GM12878 (cell line): ENCODE data around the gene NACA. TPM values are rescaled to one million over a fixed set of nuclear protein-coding genes. Genes with fewer than 3 reads are reported as not detected.

Experiments
- ATAC-seq: fragments of 200-7000 bp; cut with Tn5 transposase; 3 replicates; pipeline ENCODE4 v1.9.1; 2020; ENCODE audit warnings: mild to moderate bottlenecking, moderate library complexity
- BruUV-seq: library from RNA; stranded (reverse); fragments of 400-500 nt; replicated peaks from 2 replicates; lab custom pipeline; 2021; lab: Mats Ljungman, UMichigan
- CTCF ChIA-PET: fragments of 300-600 bp; sonication (Branson Sonifier 250); formaldehyde crosslinking; extraction: SDS; loops from one replicate; lab custom pipeline; 2021; ENCODE audit warnings: inconsistent platforms; lab: Yijun Ruan, JAX
- POLR2A ChIA-PET: fragments of 350-600 bp; formaldehyde crosslinking; extraction: SDS; loops from one replicate; lab custom pipeline; 2021; ENCODE audit warnings: inconsistent platforms; lab: Charles Lee
- RAD21 ChIA-PET: fragments of 300-600 bp; sonication (Branson Sonifier 250); formaldehyde crosslinking; loops from one replicate; lab custom pipeline; 2023; ENCODE audit warnings: antibody characterized with exemption; ENCODE audit not compliant: unreplicated experiment; lab: Charles Lee
- SMC1A ChIA-PET: fragments of 300-600 bp; sonication (Branson Sonifier 250); formaldehyde crosslinking; loops from one replicate; lab custom pipeline; 2023; ENCODE audit not compliant: unreplicated experiment, uncharacterized antibody; lab: Charles Lee
- DNase-seq: peaks from one replicate; pipeline ENCODE4 v3.0.0-alpha.2; 2011; ENCODE audit warnings: low read depth, low spot score
- FAIRE-seq: peaks from 3 replicates; lab custom pipeline; 2011; peaks lifted over from hg19 to GRCh38; lab: Jason Lieb, UNC
- H2AFZ ChIP-seq: 2 replicates; pipeline ENCODE4 v1.6.0; 2011; ENCODE audit warnings: low read depth, low read length, control low read depth; ENCODE audit not compliant: control insufficient read depth
- H3K27ac ChIP-seq: 2 replicates; pipeline ENCODE4 v1.5.1; 2011; ENCODE audit warnings: control low read depth; ENCODE audit not compliant: control insufficient read depth, insufficient read depth
- H3K27me3 ChIP-seq, 2 experiments: replicated peaks in 1 of 2; 2 replicates each; pipeline versions ENCODE4 v1.6.0 to v1.6.1; 2011; ENCODE audit warnings: low read length in 1 of 2; ENCODE audit not compliant: control insufficient read depth in 2 of 2, insufficient read depth in 2 of 2
- H3K36me3 ChIP-seq, 2 experiments: 2 replicates each; pipeline ENCODE4 v1.5.1; 2011; ENCODE audit warnings: low read length in 1 of 2; ENCODE audit not compliant: control insufficient read depth in 2 of 2, insufficient read depth in 2 of 2
- H3K4me1 ChIP-seq: 2 replicates; pipeline ENCODE4 v1.6.1; 2011; ENCODE audit warnings: mild to moderate bottlenecking, low read length, moderate library complexity, mixed read lengths; ENCODE audit not compliant: control insufficient read depth, insufficient read depth
- H3K4me2 ChIP-seq: 2 replicates; pipeline ENCODE4 v1.6.0; 2011; ENCODE audit warnings: control low read depth; ENCODE audit not compliant: control insufficient read depth, insufficient read depth
- H3K4me3 ChIP-seq: fragments of 200-600 bp; sonication (generic); 2 replicates; pipeline ENCODE4 v1.5.1; 2016
- H3K79me2 ChIP-seq: 2 replicates; pipeline ENCODE4 v1.6.0; 2011; ENCODE audit warnings: low read length; ENCODE audit not compliant: control insufficient read depth, insufficient read depth
- H3K9ac ChIP-seq: 2 replicates; pipeline ENCODE4 v1.8.0; 2011; ENCODE audit warnings: low read length, control low read depth, mixed read lengths; ENCODE audit not compliant: control insufficient read depth, insufficient read depth
- H3K9me3 ChIP-seq: replicated peaks from 3 replicates; pipeline ENCODE4 v1.5.1; 2011; ENCODE audit warnings: mild to moderate bottlenecking, low read length; ENCODE audit not compliant: control insufficient read depth, insufficient read depth
- H4K20me1 ChIP-seq: 2 replicates; pipeline ENCODE4 v1.6.0; 2011; ENCODE audit not compliant: control insufficient read depth, insufficient read depth
- CHD1 ChIP-seq: IDR thresholded peaks from 2 replicates; pipeline ENCODE4 v1.6.1; 2012; ENCODE audit warnings: low read depth, low read length, improper control_type of control experiment
- HDAC6 ChIP-seq: fragments of 200-600 bp; sonication (generic); IDR thresholded peaks from one replicate; pipeline ENCODE4 v1.8.0; 2017; ENCODE audit warnings: antibody characterized with exemption; ENCODE audit not compliant: unreplicated experiment
- NBN ChIP-seq: fragments of 450-650 bp; IDR thresholded peaks from 2 replicates; pipeline ENCODE4 v1.6.1; 2016
- SIN3A ChIP-seq: IDR thresholded peaks from 2 replicates; pipeline ENCODE4 v1.6.1; 2012; ENCODE audit warnings: low read depth, low read length, improper control_type of control experiment
- TCF12 ChIP-seq: IDR thresholded peaks from 2 replicates; pipeline ENCODE4 v1.6.1; 2011; ENCODE audit warnings: low read depth, mild to moderate bottlenecking, low read length
- USF2 ChIP-seq: IDR thresholded peaks from 2 replicates; pipeline ENCODE4 v1.6.1; 2011; ENCODE audit warnings: low read depth, low read length, improper control_type of control experiment, borderline replicate concordance
- YBX1 ChIP-seq: fragments of 450-650 bp; IDR thresholded peaks from 2 replicates; pipeline ENCODE4 v1.6.1; 2016; ENCODE audit warnings: antibody characterized with exemption
- ZZZ3 ChIP-seq: IDR thresholded peaks from 2 replicates; pipeline ENCODE4 v1.6.1; 2011; ENCODE audit warnings: low read depth; ENCODE audit not compliant: control insufficient read depth, insufficient read length
- WGBS: methylation state at CpG from one replicate; pipeline ENCODE4 v1.1.6; 2016; ENCODE audit warnings: low lambda C conversion rate; ENCODE audit not compliant: insufficient replicate concordance, insufficient coverage; ENCODE audit errors: missing lambda C conversion rate; 5-methylcytosine and 5-hydroxymethylcytosine counted together
- in situ Hi-C: fragments of 300-500 bp; cut with MboI; formaldehyde crosslinking; loops from 9 replicates; pipeline ENCODE4 v1.14.3; 2018; ENCODE audit warnings: mixed read lengths
- intact Hi-C: fragments of 100-400 bp; cut with micrococcal nuclease; formaldehyde crosslinking; loops from one replicate; pipeline ENCODE4 v1.14.2; 2022; ENCODE audit not compliant: unreplicated experiment
- polyA plus RNA-seq, 11 experiments: library from polyadenylated mRNA; depleted of rRNA in 4 of 11; unstranded in 6 of 11; stranded (reverse) in 5 of 11; fragments of >200 nt; fragmentation: Nextera tagmentation in 4 of 11; fragmentation: Illumina TruSeq in 1 of 11; extraction: Ambion mirVana in 4 of 11; extraction: Trizol in 1 of 11; gene quantifications; 1 replicate in 1 of 11; 2 replicates in 10 of 11; pipeline versions ENCODE4 v1.2.1 to v1.2.3, GENCODE V29; 2011 to 2016; ENCODE audit warnings: inconsistent platforms in 2 of 11, missing spikeins in 2 of 11, low read depth in 1 of 11
- total RNA-seq, 4 experiments: library from RNA; depleted of rRNA in 3 of 4; stranded (reverse); fragments of >200 nt in 3 of 4; fragmentation: Illumina TruSeq in 1 of 4; extraction: Trizol in 1 of 4; gene quantifications; 2 replicates each; pipeline versions ENCODE4 v1.2.1 to v1.2.3, GENCODE V29; 2013 to 2021

The NACA gene
- total and polyA plus RNA-seq, 10 of the 15 experiments (the other 5 are each of a cell fraction or from before 2014, with no cell fraction given) = 1,181 to 2,782 (median 1,905) TPM

GRCh38 chr12:56679883-56680575 lies 45.1 kb downstream of the NACA start:
- H3K4me3 ChIP-seq = no peak overlapping the region
- no peak for ATAC-seq
- RAD21 ChIA-PET = no interaction called here
- no TSS peak for BruUV-seq
- peaks cover 10% of the 10 kb centered on the region for H4K20me1 ChIP-seq
- intact Hi-C loops = no loop called here
- H3K4me1 ChIP-seq = peaks cover 42% of the 10 kb centered on the region
- TF ChIP-seq YBX1 (no peak), TCF12 (no peak), CHD1 (no peak), ZZZ3 (no peak), SIN3A (no peak), HDAC6 (no peak), USF2 (no peak), NBN (no peak)
- no peak for DNase-seq
- no peak overlapping the region; the same call in 1 of the 2 replicates for H3K4me2 ChIP-seq
- no peak for FAIRE-seq
- peaks cover 4 to 27% of the 10 kb centered on the region in 2 experiments for H3K36me3 ChIP-seq
- H2AFZ ChIP-seq = no peak overlapping the region
- CTCF ChIA-PET = interaction anchor here (0.7 to 2.8 kb wide), 2 partner anchors 44 to 425 kb away, joined by 4 to 12 read pairs; no protein-coding TSS in a partner anchor
- in situ Hi-C loops = no loop called here
- WGBS = 65% methylated on average over 13 of the region's 13 CpGs
- SMC1A ChIA-PET = interaction anchor here (0.5 to 1.2 kb wide), 2 partner anchors 33 to 43 kb away, joined by 3 read pairs; no protein-coding TSS in a partner anchor
- peaks cover 98% of the 10 kb centered on the region for H3K79me2 ChIP-seq
- POLR2A ChIA-PET = interaction anchor here (0.6 to 1.6 kb wide), 7 partner anchors 9 to 199 kb away, joined by 3 to 10 read pairs (median 4); partner anchors contain the start of gene ATP5F1B
- H3K27me3 ChIP-seq = no peaks in the 10 kb centered on the region
- H3K9ac ChIP-seq = no peak overlapping the region
- no peaks in the 10 kb centered on the region for H3K9me3 ChIP-seq
- no peak overlapping the region for H3K27ac ChIP-seq
